ENCODE measurements around the gene ZNF331.

Gene ZNF331

DNA sequence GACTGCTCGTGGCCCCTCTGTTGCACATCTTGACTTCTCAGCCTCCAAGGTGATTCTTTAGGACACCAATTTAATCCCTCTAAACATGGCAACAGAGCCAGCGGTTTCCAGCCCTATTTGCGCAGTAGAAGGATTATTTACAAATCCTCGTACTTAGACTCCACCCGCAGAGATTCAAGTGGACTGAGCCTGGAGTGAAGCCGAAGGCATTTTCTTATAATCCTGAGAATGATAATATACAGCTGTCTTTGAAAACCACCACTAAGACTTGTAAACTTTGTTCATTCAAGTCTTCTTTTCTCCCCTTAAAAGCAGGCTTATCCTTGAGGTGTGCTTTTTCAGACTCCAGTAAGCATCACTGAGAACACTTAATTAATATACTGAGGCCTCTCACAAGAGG lies 89.0 kb downstream of the ZNF331 start:
- DNase-seq (ENCODE audit: low read depth in 2 of 2) = no peak

Measured in activated CD8-positive, alpha-beta memory T cell treated with anti-CD3 and anti-CD28 coated beads for 4 hours (primary cell).